Fibroblast of lung (primary cell): ENCODE measurements around the gene CAPN13.

Experiments used
- EZH2 ChIP-seq: IDR thresholded peaks from 2 replicates; pipeline ENCODE4 v1.5.1; 2012; ENCODE audit warnings: low read length, control low read depth, mild to moderate bottlenecking; ENCODE audit errors: missing control alignments
- TF ChIP-seq, protein P1 (sequence below), 2 donors: IDR thresholded peaks in 1 of 2; conservative IDR thresholded peaks in 1 of 2; 1 replicate in 1 of 2; 2 replicates in 1 of 2; pipeline ENCODE4 v1.5.1; 2011 to 2012; ENCODE audit warnings: low read length in 2 of 2, control low read depth in 1 of 2, inconsistent platforms in 1 of 2, low read depth in 1 of 2, mild to moderate bottlenecking in 1 of 2

DNA sequence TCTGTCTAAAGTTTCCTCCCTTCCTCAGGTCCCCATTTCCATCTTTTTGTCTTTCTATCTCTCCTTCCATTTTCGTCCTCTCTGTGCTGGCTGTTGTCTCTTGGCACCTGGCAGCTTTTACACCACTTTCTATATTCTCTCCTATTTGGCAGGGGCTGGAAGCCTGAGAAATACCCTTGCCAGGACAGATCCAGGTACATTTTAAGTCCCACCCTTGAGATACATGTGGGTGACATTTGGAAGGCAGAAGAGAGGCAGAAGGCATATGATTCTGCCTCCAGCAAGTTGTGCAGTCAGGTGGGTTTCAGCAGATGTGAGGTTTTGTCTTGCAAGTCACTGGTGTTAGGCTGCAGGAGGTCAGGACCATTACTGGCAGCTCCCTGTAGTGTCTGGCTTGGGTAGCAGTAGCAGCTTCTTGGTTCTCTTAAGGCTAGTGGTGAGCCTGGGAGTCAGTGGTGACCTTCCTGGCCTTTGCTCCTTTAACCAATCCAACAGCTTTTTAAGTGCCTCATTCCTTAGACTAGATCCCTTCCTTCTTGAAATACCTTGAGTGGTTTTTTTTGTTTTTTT lies 90.1 kb downstream of the CAPN13 start:
- TF ChIP-seq EZH2 = no peak
- TF ChIP-seq, protein P1, sequence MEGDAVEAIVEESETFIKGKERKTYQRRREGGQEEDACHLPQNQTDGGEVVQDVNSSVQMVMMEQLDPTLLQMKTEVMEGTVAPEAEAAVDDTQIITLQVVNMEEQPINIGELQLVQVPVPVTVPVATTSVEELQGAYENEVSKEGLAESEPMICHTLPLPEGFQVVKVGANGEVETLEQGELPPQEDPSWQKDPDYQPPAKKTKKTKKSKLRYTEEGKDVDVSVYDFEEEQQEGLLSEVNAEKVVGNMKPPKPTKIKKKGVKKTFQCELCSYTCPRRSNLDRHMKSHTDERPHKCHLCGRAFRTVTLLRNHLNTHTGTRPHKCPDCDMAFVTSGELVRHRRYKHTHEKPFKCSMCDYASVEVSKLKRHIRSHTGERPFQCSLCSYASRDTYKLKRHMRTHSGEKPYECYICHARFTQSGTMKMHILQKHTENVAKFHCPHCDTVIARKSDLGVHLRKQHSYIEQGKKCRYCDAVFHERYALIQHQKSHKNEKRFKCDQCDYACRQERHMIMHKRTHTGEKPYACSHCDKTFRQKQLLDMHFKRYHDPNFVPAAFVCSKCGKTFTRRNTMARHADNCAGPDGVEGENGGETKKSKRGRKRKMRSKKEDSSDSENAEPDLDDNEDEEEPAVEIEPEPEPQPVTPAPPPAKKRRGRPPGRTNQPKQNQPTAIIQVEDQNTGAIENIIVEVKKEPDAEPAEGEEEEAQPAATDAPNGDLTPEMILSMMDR (conservative IDR thresholded peaks at IDR 0.05 in 1 of 2, IDR thresholded peaks at IDR 0.05 in 1 of 2; ENCODE audit: low read depth in 1 of 2, low read length in 2 of 2) = no peak
